Effector memory CD4-positive, alpha-beta T cell (primary cell): Measurements from ENCODE around the gene CAPG.
"Not testable (repeated sequence)": the region's sequence is repeated elsewhere in the genome, so short reads cannot be mapped to it uniquely, and the experiment has no call there.

ENCODE experiments used
- DNase-seq, 3 donors: peaks; one replicate each; pipeline ENCODE4 v3.0.0-alpha.2; 2020
- H3K27ac ChIP-seq: 2 replicates; pipeline ENCODE4 v1.7.0; 2013; ENCODE audit warnings: mild to moderate bottlenecking, low read length, moderate library complexity; ENCODE audit not compliant: insufficient read depth, poor library complexity, severe bottlenecking
- H3K27me3 ChIP-seq: replicated peaks from 2 replicates; pipeline ENCODE4 v1.7.0; 2013; ENCODE audit warnings: mild to moderate bottlenecking, low read length; ENCODE audit not compliant: insufficient read depth, control insufficient read depth, poor library complexity, severe bottlenecking
- H3K36me3 ChIP-seq: 2 replicates; pipeline ENCODE4 v1.7.0; 2013; ENCODE audit warnings: mild to moderate bottlenecking, low read length, moderate library complexity; ENCODE audit not compliant: control insufficient read depth, insufficient read depth
- H3K4me1 ChIP-seq: 2 replicates; pipeline ENCODE4 v1.7.0; 2013; ENCODE audit warnings: low read length, mild to moderate bottlenecking; ENCODE audit not compliant: control insufficient read depth, insufficient read depth, poor library complexity, severe bottlenecking
- H3K4me3 ChIP-seq: 2 replicates; pipeline ENCODE4 v1.7.0; 2013; ENCODE audit warnings: low read length, low read depth, mild to moderate bottlenecking; ENCODE audit not compliant: insufficient read depth, poor library complexity, severe bottlenecking
- H3K9me3 ChIP-seq: 2 replicates; pipeline ENCODE4 v1.7.0; 2013; ENCODE audit warnings: mild to moderate bottlenecking, low read length, moderate library complexity; ENCODE audit not compliant: control insufficient read depth

CAPG gene

DNA sequence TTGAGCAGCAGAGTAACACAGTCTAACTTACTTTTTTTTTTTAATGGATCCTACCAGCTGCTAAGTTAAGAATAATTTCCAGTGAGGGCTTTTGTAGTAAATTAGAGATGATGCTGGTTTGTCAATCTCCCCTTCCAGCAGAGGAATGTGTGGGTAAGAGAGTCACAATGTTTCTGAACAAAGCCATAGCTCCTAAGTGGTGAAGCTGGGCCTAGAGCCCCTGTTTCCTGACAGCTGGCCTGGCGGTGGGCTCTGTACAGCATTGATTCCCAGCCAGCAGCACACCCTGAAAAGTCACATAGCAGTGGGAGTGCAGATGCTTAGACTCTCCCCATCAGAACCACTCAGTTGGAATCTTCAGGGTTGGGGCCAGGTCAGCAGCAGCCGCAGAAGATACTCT lies 24.4 kb downstream of the CAPG start:
- peaks cover 44% of the 10 kb centered on the region for H3K36me3 ChIP-seq
- DNase-seq: no peak

DNA sequence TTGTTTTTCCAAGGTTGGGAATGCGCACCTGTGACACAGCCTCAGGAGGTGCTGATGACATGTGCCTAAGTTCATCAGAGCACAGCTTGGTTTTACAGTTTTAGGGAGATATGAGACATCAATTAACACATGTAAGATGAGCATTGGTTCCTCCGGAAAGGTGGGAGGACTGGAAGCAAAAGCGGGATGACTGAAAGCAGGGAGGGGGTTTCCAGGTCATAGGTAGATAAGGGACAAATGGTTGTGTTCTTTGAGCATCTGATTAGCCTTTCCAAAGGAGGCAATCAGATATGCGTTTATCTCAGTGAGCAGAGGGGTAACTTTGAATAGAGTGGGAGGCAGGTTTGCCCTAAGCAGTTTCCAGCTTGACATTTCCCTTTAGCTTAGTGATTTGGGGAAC lies 26.3 kb downstream of the CAPG start:
- Histone ChIP-seq H3K36me3 (peaks cover 36% of the 10 kb centered on the region), H3K27me3 (no peaks in the 10 kb centered on the region), H3K9me3 (no peaks in the 10 kb centered on the region), H3K4me1 (no peaks in the 10 kb centered on the region), H3K27ac (no peak overlapping the region), H3K4me3 (no peak overlapping the region)
- no peak for DNase-seq

More for the DNA sequence above, 24.4 kb downstream of the CAPG start:
- no peak overlapping the region for H3K4me3 ChIP-seq
- no peaks in the 10 kb centered on the region for H3K9me3 ChIP-seq
- no peak overlapping the region for H3K27ac ChIP-seq
- H3K4me1 ChIP-seq: no peaks in the 10 kb centered on the region
- H3K27me3 ChIP-seq: no peaks in the 10 kb centered on the region

DNA sequence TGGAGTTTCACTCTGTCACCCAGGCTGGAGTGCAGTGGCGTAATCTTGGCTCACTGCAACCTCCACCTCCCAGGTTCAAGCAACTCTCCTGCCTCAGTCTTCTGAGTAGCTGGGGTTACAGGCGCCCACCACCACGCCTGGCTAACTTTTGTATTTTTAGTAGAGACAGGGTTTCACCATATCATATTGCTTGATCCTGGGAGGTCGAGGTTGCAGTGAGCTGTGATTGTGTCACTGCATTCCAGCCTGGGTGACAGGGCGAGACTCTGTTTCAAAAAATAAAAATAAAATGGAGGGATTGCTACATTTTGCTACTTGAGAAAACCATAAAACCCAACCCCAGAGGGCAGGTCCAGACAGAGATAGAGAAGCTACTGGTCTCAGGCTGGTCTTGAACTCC lies 27.0 kb downstream of the CAPG start:
- H3K36me3 ChIP-seq: peaks cover 38% of the 10 kb centered on the region
- DNase-seq, H3K9me3 ChIP-seq, H3K4me3 ChIP-seq, H3K27me3 ChIP-seq, H3K4me1 ChIP-seq, H3K27ac ChIP-seq: not testable (repeated sequence)

DNA sequence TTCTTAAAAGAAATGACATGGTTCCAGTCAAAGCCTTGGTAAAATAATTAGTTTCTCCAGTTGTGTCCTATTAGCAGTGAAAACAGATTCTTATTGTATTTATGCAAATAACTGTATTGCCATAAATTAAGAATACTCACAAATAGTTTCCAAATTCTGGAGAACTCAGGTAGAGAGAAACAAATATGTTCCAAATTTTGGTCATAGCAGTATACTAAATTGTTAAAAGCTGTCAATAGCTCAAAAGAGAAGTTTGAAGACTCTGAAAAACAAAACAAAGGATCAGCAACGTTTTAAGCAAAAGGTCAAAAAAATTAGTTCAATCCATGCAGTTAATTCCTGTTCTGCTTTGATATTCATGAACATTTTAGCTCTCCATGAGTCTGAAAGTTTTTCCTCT lies 30.1 kb downstream of the CAPG start:
- H3K4me1 ChIP-seq: no peaks in the 10 kb centered on the region
- no peak for DNase-seq
- H3K36me3 ChIP-seq: peaks cover 29% of the 10 kb centered on the region
- H3K9me3 ChIP-seq: no peaks in the 10 kb centered on the region
- no peaks in the 10 kb centered on the region for H3K27me3 ChIP-seq
- no peak overlapping the region for H3K27ac ChIP-seq
- H3K4me3 ChIP-seq: no peak overlapping the region

DNA sequence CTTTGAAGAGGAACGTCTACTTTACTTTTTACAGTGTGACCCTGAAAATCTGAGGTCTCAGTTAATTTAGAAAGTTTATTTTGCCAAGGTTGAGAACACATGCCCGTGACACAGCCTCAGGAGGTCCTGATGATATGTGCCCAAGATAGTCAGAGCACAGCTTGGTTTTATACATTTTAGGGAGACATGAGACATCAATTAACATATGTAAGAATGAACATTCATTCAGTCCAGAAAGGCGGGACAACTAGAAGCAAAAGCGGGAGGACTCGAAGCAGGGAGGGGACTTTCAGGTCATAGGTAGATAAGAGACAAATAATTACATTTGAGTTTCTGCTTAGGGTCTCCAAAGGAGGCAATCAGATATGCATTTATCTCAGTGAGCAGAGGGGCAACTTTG lies 31.9 kb downstream of the CAPG start:
- Histone ChIP-seq H3K27me3 (no peaks in the 10 kb centered on the region), H3K4me1 (no peaks in the 10 kb centered on the region), H3K9me3 (no peaks in the 10 kb centered on the region), H3K27ac (no peak overlapping the region), H3K36me3 (peaks cover 25% of the 10 kb centered on the region), H3K4me3 (no peak overlapping the region)
- DNase-seq: no peak

DNA sequence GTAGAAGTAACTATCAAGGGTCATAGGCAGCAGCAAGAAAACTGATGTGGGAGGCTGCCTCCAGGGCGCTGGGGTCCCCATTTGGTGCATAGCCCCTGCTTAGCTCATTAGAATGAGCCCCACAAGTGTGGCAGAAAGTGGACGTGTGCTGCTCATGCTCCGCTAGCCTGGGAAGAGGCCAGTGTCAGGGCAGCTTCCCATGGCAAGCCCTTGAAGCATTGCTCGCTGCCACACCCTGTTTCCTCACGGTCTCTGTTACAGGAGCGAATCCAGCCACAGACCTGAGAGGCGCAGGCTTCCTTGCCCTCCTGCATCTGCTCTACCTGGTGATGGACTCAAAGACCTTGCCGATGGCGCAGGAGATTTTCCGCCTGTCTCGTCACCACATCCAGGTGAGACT lies 33.1 kb downstream of the CAPG start:
- Histone ChIP-seq H3K27me3 (no peaks in the 10 kb centered on the region), H3K9me3 (no peaks in the 10 kb centered on the region), H3K36me3 (peaks cover 25% of the 10 kb centered on the region), H3K4me1 (no peaks in the 10 kb centered on the region), H3K27ac (no peak overlapping the region), H3K4me3 (no peak overlapping the region)
- no peak for DNase-seq

DNA sequence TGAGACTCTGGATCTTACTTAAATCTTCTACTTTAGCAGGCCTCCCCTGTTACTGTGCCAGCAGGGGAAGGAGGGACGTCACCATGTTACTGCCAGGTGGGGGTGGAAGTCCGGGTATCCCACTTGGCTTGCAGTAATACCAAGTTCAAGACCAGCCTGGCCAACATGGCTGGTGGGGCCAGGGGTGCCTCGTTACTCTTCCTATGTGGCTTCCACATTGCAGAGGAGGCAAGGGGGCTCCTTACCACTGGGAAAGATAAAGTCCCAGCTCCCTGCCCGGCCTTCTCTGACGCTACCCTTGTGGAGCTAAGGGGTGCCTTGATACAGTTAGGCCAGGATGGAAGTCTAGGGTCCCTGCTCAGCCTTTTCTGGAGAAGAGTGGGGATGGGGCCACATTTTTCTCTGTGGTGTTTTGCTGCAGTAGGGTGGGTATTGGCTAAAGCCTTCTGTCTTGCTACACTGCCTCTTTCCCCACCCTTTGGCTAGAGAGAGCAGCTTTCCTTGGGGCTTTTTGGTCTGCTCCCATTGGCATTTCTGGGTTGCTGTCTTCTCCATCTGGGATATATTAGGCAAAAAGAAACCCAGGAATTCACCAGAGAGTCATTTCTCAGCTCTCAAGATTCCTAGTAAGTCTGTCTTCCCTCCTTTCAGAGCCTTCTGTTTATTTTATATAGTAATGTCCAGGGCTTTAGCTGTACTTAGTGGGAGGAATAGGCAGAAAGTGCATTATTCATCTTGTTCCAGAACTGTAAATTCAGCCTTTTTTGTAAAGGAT lies 33.7 kb downstream of the CAPG start:
- Histone ChIP-seq H3K27me3 (no peaks in the 10 kb centered on the region), H3K9me3 (no peaks in the 10 kb centered on the region), H3K36me3 (peaks cover 25% of the 10 kb centered on the region), H3K4me1 (no peaks in the 10 kb centered on the region), H3K4me3 (no peak overlapping the region), H3K27ac (no peak overlapping the region)
- no peak for DNase-seq

DNA sequence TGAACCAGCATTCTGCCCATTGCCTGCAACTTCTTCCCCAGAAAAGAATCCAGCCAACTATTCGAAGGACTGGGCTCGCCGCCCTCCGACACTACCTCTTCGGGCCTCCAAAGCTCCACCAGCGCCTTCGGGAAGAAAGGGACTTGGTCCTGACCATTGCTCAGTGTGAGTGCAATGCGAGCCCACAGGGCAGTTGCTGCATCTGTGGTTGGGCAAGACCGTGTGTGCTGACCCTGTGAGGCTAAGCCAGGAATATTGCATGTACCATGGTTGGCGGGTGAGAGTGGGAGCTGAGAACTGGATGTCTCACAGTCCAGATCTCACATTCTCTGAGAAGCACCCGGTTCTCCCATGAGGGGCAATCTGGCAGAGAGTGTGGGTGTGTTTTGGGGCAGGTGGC lies 39.1 kb downstream of the CAPG start:
- H3K27me3 ChIP-seq: no peaks in the 10 kb centered on the region
- DNase-seq: no peak

DNA sequence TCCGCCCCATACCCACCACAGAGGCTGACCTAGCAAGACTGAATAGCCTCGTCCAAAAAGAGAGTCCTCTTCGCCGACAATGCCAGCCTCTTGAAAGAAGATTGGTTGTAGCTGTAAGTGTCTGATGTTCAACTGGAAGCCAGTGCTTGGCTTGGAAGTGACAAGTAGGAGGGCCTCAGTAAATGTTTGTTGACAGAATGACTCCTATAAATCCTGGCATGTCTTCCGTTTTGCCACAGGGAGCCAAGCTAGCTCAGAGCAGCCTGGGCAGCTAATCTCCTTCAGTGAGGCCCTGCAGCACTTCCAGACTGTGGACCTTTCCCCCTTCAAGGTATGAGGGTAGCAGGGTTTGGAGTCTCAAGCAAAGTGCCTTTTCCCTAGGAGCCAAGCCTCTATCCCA lies 40.7 kb downstream of the CAPG start:
- H3K27me3 ChIP-seq: no peaks in the 10 kb centered on the region
- H3K9me3 ChIP-seq: no peaks in the 10 kb centered on the region
- H3K27ac ChIP-seq: no peak overlapping the region
- H3K4me1 ChIP-seq: no peaks in the 10 kb centered on the region
- H3K4me3 ChIP-seq: no peak overlapping the region
- peaks cover 6% of the 10 kb centered on the region for H3K36me3 ChIP-seq
- no peak for DNase-seq

More for the DNA sequence above, 39.1 kb downstream of the CAPG start:
- Histone ChIP-seq H3K9me3 (no peaks in the 10 kb centered on the region), H3K4me3 (no peak overlapping the region), H3K4me1 (no peaks in the 10 kb centered on the region), H3K27ac (no peak overlapping the region), H3K36me3 (peaks cover 6% of the 10 kb centered on the region)

DNA sequence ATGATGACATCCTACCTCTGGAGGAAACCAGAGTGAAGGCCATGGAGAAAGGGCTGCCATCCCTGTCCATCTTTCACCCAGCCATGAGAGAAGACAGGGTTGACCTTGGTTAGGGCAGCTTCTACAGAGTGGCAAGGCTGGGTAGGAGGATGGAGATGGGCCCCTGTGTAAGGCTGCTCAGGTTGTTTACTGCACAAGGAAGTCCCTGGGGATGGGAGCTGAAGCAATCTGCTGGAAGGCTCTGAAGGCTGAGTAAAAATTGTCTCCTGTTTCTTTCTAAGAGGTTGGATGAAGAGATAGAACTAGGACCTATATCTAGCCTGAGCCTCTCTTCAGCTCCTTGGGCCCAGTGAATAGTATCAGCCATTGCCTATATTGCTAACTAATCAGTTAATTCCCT lies 41.2 kb downstream of the CAPG start:
- Histone ChIP-seq H3K4me1 (no peaks in the 10 kb centered on the region), H3K4me3 (no peak overlapping the region), H3K27me3 (no peaks in the 10 kb centered on the region), H3K36me3 (peaks cover 6% of the 10 kb centered on the region), H3K9me3 (no peaks in the 10 kb centered on the region), H3K27ac (no peak overlapping the region)
- no peak for DNase-seq
